Activated CD4-positive, CD25-positive, alpha-beta regulatory T cell treated with anti-CD3 and anti-CD28 coated beads, Interleukin-2, amount 50 U/mL, for 24 hours (primary cell): ENCODE results near the gene FCRLB.
"Not testable (repeated sequence)": the region's sequence is repeated elsewhere in the genome, so short reads cannot be mapped to it uniquely, and the experiment has no call there.

Source experiments
- ATAC-seq, 2 donors: fragments of 150-1000 bp; cut with Tn5 transposase; one replicate each; pipeline ENCODE4 v1.10.0; 2021; ENCODE audit warnings: mild to moderate bottlenecking in 1 of 2, moderate library complexity in 1 of 2

The FCRLB gene

DNA sequence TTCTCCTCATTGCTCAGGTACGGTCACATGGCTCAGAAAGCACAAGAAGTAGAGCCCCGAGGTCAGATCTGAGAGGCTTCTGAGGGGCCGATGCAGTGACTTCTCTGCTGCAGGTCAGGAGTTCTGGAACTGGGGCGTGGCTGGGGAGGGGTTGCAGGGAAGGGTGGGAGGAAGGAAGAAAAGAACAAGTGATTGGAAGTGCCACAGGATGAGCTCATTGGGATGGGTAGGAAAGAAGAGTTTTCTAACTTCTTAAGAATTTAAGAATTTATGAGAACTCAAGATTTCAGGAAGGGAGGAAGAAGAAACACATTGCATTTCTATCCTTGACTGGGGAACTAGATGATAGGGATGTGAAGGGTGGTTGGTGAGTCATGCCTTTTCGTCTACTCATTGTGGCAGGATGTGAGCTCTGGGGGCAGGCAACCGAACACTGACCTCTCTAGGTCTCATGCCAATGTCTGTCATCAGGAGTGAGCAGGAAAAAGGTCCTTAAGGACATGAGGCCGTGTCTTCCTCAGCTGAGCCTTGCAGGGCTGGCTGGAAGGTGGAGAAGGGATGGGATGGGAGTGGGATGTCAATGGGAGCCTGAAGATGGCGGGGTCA lies 497 bp downstream of the FCRLB start:
- no peak for ATAC-seq

DNA sequence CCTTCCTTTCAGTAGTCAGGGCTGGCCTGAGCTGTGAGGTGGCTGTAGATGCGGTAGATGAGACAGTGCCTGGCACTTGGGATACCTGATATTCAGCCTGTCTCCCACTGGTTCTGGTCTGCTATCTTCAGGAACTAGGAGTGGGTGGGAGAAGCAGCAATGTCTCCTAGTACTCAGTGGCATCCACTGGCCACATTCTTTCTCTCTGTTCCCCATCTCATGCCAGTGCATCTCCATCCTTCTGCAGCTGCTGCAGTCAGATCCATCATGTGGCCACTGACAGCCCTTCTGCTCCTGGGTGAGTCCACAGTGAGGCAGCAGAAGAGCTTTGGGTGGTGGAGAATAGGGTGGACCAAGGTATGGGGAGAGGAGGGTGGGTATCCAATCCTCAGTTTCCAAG lies 1.1 kb downstream of the FCRLB start:
- ATAC-seq, result no peak

DNA sequence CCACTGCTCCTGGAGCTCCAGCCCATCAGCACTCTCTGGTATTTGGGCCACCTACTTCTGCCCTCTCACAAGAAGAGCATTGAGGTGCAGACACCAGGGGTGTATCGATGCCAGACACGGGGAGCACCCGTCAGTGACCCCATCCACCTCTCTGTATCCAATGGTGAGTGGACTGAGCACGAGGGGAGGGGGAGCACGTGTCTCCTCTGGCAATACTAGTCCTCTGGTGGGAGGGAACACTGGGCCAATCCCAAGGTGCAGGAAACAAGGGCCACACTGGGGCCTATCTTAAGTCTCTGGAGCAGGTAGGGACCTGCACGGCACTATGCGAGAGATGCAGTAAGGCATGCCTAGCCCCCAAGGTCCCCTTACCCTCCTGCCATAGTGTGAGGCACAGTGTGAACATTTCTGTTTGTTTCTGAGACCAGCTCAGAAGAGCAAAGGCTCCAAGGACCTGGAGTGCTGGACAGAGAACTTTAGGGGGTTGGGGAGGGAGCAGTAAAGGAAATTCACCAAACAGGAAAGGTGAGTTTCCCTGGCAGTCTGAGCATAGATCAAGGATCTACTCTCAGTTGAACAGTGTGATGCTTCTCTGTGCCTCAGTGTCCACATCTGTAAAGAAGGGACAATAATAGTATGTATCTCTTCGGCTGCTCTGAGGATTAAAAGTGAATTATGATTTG lies 2.3 kb downstream of the FCRLB start:
- ATAC-seq, result no peak

DNA sequence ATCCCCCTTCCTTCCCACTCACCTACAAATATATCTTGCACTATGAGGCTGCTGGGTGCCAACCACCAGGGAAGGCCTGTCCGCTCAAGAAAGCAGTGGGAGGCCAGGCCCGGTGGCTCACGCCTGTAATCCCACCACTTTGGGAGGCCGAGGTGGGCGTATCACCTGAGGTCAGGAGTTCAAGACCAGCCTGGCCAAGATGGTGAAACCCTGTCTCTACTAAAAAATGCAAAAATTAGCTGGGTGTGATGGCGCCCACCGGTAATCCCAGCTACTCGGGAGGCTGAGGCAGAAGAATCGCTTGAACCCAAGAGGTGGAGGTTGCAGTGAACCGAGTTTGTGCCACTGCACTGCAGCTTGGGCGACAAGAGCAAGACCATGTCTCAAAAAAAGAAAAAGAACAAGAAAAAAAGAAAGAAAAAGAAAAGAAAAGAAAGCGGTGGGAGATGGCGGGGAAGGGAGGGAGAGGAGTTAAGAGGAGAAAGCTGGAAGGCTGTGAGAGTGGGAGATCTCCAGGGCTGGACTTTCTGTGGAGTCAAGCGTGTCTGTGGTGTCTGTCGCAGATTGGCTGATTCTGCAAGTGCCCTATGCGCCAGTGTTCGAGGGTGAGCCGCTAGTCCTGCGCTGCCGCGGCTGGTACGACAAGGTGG lies 4.0 kb downstream of the FCRLB start:
- ATAC-seq, result not testable (repeated sequence)

DNA sequence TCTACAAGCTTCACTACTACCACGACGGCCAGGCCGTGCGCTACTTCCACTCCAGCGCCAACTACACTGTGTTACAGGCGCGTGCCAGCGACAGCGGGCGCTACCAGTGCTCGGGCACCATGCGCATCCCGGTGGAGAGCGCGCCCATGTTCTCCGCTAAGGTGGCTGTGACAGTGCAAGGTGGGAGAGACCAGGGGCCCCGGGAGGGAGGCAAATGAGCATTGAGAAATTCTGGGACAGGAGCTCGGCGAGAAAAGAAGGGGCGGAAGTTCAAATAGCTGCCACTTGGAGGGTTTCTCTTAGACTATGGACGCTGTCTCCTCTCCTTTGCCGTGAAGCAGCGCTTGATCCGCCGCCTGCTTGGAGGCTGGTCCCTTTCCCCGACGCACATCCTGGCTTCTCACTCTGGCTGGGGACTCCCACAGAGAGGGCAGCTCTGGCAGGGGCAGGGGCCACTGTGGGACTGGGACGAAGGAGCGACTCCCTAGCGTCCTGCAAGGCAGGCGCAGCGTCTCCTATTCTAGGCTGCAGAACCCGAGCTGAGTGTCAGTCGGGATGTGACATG lies 4.6 kb downstream of the FCRLB start:
- peak; percentile 15 to 18 for ATAC-seq

DNA sequence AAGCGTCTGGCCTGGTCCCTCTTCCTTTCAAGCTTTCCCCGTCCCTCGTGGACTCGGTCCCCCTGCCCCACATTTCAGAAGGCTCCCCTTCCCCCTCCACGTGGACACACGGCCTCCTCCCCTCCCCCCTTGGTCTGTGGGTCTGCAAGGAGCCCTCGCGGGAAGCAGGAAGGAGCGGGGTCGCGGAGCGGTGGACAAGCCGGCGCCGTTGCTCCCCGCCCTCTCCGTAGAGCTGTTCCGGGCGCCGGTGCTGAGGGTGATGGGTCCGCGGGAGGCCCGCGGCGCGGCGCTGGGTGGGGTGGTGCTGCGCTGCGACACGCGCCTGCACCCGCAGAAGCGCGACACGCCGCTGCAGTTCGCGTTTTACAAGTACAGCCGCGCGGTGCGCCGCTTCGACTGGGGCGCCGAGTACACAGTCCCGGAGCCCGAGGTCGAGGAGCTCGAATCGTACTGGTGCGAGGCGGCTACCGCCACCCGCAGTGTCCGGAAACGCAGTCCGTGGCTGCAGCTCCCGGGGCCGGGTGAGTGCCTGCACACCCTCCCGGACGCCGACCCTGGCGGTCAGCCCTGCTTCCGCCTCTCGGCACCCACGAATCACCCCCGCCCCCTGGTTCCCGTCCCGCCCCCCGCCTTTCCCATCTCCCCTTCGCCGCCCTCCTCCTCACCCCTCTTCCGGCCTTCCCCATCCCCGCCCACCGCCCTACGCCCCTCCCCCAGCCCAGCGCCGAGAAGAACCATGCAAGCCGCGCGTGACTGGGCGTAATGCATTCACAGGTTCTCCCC lies 5.3 kb downstream of the FCRLB start:
- ATAC-seq, result peak; percentile 47 to 51

DNA sequence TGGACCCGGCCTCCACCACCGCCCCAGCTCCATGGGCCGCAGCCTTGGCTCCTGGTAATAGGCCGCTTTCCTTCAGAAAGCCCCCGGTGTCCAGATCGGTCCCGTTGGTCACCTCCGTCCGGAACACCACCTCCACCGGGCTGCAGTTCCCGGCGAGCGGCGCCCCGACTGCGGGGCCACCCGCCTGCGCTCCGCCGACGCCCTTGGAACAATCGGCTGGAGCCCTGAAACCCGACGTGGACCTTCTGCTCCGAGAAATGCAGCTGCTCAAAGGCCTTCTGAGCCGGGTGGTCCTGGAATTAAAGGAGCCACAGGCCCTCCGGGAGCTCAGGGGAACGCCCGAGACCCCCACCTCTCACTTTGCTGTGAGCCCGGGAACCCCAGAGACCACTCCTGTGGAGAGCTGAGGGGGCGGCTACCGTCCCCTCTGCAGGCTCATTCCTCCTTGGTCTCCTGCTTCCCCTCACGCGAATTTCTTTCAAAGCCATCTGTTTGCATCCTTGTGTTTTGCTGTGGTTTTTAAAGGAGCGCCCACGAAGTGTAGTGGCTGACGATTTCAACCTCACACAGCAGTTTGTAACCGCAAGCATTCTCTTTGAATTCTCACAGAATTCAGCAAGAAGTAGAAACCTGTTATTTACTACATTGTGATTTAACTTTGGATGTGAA lies 6.0 kb downstream of the FCRLB start:
- peak in 1 of 2 donors; percentile 9 for ATAC-seq

DNA sequence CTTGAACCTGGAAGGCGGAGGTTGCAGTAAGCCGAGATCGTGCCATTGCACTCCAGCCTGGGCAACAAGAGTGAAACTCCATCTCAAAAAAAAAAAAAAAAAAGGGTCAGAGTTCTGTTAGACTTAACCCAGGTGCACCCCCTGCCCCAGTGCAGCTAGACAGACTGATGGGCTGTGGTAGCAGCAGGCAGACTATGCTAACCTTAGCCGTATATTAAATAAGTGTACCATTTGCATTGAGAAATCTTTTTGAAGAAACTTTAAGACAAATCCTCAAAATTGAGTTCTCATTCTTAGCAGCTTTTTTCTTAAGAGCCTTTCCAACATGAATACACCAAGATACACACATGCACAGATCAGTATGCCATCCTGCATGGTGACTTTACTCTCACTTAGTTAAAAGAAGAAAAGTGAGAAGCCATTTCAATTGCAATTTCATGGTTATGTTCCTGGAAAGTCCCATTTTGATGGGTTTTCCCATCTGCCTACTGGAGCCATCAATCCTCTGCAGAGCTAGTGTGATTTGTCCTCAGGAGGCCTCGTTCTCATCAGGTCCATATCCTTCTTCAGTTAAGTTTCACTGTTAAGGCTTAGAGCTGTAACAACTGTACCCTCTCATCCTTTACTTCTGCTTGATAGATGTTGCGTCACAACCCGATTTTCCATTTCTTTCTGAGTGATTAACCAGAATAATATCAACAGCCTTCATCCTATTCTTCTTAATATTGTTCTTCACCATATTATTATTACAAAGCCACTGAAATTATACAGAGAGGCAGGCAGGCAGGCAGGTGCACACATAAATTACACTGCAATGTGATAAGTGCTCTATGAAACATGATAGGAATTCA lies 7.3 kb downstream of the FCRLB start:
- no peak for ATAC-seq

DNA sequence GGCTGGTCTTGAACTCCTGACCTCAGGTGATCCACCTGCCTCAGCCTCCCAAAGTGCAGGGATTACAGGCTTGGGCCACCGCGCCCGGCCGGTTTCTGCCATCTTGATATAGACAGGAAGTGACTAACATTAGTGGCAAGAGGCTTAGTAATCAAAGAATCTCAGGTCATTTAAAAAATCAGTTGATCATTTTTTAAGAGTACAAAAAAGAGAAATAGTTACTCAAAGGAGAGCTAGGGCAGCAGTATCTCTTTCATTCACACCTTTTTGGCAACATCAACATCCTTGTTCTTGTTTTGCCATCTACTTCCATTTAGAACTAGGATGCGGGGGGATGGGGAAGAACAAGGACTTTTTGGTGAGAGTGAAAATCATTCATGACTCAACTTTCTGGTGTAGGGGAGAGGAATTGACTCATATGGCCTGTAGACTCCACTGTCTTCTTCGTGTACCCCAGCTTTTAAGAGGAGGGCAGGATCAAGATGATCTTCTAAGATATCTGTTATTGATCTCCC lies 8.8 kb downstream of the FCRLB start:
- peak; percentile 54 to 66 for ATAC-seq

DNA sequence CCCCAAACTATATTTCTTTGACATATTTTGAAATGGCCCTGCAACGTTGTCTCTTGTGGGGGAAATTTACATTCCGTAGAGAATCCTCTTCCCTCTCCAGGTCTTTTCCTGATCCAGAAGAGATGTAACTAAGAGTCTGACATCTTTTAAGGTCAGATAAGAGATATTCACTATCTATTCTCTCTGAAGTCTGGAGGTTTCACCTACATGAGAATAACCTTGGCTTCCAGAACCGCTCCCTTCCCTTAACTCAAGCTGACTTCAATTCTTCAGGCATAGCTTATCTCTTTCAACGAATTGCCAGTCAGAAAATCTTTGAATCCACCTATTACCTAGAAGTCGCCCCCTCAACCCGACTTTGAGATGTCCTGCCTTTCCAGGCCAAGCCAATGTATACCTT lies 9.9 kb downstream of the FCRLB start:
- no peak for ATAC-seq

DNA sequence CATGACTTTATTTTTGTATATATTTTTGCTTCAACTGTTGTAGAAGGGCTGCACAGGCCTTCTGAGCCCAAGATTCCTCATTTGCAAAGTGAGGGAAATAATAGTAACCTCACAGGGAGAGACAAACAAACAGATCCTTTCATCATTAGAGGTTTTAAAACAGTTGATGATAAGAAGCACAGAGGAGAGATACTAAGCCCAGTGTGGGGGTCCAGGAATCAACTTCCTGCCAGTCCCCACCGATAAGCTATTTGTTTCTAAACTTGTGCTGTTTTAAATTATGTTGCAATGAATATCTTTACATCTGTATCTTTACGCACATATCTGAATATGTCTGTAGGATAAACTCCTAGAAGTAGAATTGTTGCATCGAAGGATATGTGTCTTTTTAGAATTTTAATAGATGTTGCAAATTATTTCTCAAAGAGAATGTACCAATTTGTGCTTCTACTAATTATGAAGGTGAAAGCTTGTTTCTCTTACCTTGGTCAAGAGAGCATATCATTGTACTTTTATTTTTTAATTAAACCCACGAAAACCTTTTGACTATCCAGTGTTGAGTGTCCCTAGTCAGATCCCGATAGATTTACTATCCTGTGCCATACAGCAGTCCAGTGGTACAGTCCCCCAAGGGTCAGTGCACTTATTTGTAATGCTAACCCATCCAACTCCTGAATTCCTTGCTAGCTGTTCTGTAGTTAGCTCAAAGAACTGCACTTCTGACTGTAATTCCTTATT lies 10.8 kb downstream of the FCRLB start:
- no peak for ATAC-seq

DNA sequence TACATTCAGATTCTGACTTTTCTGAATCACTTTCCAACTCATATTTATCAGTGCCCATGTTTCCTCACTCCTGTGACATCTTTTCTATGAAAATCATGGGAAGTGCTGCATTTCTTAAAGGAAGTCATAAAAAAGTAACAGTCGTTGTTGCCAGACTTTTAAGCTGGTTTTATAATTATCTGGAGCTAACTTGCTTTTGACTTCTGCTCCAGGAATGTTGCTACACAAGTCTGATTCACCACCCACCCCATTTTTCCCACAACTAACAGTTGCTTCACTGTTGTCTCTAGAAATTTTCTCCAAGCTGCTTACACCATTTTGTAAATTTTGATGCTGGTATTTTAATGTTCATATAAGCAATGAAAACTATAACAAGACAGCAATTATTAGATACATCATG lies 12.2 kb downstream of the FCRLB start:
- no peak for ATAC-seq

DNA sequence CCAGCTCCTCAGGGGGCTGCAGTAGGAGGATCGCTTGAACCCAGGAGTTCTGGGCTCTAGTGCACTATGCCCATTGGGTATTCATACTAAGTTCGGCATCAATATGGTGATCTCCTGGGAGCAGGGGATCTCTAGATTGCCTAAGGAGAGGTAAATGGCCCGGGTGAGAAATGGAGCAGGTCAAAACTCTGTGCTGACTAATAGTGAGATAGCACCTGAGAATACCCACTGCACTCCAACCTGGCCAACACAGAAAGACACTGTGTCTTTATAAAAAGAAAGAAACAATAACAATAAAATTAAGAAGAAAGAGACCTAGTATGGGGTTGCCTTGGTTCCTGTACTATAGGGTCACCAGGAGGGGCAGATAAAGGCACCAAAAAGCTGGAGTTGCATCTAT lies 14.5 kb downstream of the FCRLB start:
- ATAC-seq, result no peak

DNA sequence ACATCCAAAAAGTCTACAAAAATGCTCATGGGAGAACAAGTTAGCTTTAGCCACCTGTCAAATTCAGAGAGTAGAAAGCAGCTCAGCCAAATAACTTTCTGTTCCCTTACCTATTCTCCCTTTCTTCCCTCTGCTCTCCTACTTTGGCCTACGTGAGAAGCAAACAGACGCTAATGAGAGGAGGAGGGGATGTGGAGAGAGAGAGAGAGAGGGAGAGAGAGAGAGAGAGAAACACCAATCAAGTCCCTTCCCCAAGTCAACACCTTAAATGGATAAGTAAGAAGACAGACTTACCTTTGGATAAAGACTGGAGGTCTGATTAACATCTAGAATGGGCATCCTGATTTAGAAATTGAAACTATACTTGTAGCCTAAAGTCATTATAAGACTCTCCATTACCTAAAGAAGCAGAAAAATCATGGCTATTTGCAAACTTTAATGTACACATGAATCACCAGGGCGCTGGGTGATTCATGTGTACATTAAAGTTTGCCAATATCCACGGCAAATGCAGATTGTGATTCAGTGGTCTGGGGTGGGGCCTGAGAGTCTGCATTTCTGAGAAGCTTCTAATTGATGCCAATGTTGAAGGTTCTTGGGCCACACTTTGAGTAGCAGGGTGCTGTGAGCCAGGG lies 15.1 kb downstream of the FCRLB start:
- ATAC-seq, result peak; percentile 32 to 60

DNA sequence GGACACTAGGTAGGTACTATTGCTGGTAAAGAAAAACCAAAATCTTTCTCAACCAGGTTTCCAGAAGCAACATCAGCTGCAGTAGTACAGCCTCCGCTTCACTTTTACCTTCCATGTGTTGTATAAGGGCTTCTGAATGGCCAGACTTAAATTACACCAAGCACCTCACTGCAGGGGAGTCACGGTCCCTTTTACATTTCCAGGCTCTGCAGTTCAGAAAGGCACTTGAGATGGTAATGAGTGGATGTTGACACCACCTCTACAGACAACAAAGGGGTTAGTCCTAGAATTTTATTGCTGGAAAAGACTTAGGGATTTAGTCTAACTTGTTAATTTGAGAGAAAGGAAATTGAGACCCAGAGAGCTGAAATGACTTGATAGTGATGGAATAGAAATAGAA lies 16.3 kb downstream of the FCRLB start:
- ATAC-seq, result no peak

DNA sequence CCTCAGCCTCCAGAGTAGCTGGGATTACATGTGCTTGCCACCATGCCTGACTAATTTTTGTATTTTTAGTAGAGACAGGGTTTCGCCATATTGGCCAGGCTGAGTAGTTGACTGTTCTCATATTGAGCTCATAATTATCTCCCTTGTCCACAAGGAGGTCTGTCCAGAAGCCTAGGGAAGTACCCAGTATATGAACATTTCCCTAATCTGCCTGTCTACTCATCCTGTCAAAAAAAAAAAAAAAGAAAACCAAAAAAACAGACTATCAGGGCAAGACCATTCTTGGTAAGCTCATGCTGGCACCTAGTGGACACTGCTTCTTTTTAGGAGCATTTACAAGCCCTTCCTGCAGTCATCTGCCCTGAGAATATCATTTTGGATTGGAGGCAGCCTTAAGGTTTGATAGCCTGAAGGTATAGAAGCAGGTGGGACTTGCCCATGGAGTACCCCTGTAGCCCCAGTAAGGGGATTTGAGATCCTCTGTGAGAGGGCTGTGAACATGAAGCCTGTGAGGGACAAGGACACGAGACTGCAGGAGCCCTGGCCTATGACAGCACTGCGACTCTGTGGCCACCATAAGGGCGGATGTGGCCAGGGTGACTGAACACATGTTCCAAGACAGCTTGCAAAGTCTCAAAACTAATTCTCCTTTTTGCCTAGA lies 17.4 kb downstream of the FCRLB start:
- ATAC-seq, result peak; percentile 21 to 55

DNA sequence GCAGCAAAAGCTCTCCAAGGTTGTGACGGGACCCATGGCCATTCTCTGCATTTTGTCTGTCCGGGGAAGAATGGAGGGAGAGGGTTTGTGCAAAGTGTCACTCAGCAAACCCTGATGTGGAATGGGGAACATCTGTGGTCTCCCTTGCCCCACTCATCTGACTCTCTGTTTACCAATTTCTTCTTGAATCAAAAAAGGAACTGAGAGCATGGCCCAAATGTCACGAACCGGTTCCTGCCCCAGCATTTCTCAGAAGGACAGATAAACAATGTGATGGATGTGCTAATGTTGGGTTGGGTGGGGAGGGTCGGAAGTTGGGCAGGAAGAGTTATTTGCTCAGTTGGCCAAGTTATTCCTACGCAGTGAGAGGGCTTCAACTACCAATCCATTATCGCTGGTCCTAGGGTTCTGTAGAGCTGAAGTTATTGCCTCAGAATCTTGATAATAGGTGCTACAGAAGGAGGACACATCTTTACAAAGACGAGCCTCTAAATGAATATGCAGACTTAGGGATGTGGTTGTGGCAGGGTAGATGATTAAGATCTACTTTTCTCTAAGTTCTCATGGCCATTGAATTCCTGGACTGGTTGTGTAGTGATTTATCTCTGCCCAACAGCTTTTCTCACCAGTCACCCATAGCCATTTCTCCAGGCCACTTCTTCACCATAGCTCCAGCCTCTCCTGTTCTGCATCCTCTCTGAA lies 18.7 kb downstream of the FCRLB start:
- no peak for ATAC-seq

DNA sequence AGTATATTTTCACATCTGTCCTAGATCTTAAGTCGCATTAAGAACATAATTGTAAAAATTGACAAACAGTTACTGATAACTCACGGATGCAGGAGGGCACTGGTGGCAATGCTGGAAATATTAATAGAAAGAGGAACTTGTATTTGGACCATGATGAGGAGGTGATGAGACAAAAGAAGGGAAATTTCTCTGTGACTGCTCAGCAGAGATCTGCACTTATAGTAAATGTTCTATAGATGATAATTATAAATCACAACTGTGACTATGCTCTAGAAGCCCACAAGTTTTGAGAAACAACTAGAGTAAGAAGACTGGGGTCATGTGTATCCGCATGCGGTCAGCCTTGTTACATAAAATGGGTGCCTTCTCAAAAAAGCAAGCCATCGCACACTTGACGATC lies 19.6 kb downstream of the FCRLB start:
- no peak for ATAC-seq

DNA sequence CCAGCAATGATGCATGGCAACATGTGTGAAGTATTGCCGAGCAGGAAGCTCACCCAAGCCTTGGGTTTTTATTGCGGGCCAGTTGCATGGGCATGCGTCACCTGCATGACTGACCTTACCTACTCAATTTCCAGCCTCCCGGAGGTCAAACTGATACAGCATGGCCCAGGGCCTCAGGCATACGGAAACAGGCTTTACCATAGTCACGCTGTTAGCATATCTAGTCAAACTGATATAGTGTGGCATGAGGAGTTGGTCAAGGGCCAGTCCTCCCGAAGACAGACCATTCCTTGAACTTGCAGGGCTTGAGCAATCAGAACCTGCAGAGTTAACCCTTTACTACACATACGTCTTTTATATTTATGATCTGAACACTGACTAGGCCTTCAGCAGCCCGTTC lies 21.9 kb downstream of the FCRLB start:
- no peak for ATAC-seq
